NCI-H1105 treated with DMSO at 0.1 percent for 48 hours (cell line): ENCODE results near the gene CLSTN1.

Experiments used
- DNase-seq: peaks from one replicate; lab custom pipeline; 2025; lab: John Stamatoyannopoulos, UW

CLSTN1 gene

GRCh38 chr1:9680091-9680490, 143.7 kb downstream of the CLSTN1 start:
- DNase-seq: no peak
